NCI-H226 (cell line): ENCODE data around the gene ZIC4.

ENCODE experiments used
- DNase-seq: peaks from one replicate; pipeline ENCODE4 v3.0.0-alpha.2; 2015

The ZIC4 gene

GRCh38 chr3:147368561-147369221 lies 37.7 kb downstream of the ZIC4 start:
- DNase-seq = no peak

- DNase-seq = no peak
These were observed 38.2 kb downstream of the ZIC4 start for GRCh38 chr3:147368151-147368550.

- DNase-seq = no peak
These were observed 38.7 kb downstream of the ZIC4 start for GRCh38 chr3:147367676-147368075.

DNA sequence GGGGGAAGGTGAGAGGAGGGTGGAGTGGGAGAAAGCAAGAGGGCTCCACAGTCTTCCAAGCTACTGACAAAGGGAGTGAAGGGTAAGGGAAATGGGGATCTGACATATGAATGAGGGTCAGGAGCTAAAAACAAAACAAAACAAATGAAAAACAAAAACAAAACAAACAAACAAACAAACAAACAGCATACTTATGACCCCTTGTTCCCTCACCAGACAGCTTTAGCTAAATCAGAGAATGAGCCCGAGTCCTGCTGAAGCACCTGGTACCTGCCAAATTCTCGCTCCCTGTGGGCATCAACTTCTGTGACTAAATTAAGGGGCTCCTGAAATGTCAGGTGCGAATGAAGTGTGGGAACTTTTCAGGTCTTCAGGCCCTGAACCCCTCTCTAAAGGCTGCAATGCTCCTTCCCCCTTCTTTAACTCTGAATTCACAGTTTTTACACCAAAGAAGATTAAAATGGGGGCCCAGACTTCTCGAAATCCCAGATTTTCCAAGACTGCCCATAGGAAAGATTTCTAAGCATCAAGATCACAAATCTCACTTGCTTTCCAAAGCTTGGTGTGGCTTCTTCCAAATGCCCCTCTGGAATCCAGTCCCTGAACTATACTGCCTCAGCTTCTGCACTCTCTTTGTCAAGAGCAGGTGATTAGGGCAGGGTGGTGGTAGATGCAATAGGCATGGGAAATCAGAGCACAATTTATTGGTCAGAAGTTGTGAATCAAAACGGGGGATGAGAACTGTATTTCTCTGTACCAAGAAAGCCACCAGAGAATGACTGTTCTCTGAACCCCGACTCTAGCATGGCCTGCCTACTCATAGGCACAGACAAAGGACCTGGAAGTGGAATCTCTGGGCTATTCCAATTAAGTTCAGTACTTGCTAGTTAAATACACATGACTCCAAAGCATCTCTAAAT lies 40.9 kb downstream of the ZIC4 start:
- no peak for DNase-seq

DNA sequence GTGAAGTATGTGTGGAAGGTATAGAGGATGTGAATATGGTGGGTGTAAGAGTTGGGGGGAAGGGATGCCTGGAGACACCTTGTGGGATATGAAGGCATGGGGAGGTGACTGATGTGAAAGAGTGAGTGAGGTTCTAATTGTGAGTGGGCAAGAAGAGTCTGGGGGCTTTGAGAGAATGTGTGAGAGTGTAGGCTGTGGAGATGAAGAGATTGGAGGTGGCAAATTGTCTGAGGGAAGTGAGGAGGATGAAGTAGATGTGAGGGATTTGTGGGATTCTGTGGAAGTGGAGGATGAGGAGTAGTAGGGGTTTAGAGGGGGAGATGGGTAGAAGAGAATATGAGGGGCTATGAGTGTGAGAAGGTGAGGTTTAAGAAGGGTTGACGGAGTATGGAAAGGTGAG lies 41.6 kb downstream of the ZIC4 start:
- DNase-seq = no peak

GRCh38 chr3:147361454-147362420 lies 44.6 kb downstream of the ZIC4 start:
- DNase-seq = peak; percentile 22

GRCh38 chr3:147360646-147361453 lies 45.5 kb downstream of the ZIC4 start:
- DNase-seq = no peak

DNA sequence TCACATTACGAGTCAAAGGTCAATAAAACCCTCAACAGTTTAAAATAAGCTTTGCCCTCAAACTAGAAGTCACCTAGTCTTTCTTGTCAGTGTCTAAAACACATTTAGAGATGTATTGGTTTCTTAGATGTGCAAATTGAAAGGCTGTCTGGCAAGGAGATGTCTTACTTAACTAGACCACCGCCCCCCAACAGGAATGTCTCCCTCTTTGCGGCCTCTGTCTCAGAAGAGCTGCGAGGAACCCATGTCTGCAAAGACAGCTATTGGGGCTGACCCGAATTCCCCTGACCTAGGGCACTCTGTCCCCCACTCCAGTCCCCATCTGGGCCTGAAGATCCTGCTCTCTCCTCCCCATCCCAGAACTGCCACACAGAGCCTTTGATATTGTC lies 46.3 kb downstream of the ZIC4 start:
- no peak for DNase-seq

DNA sequence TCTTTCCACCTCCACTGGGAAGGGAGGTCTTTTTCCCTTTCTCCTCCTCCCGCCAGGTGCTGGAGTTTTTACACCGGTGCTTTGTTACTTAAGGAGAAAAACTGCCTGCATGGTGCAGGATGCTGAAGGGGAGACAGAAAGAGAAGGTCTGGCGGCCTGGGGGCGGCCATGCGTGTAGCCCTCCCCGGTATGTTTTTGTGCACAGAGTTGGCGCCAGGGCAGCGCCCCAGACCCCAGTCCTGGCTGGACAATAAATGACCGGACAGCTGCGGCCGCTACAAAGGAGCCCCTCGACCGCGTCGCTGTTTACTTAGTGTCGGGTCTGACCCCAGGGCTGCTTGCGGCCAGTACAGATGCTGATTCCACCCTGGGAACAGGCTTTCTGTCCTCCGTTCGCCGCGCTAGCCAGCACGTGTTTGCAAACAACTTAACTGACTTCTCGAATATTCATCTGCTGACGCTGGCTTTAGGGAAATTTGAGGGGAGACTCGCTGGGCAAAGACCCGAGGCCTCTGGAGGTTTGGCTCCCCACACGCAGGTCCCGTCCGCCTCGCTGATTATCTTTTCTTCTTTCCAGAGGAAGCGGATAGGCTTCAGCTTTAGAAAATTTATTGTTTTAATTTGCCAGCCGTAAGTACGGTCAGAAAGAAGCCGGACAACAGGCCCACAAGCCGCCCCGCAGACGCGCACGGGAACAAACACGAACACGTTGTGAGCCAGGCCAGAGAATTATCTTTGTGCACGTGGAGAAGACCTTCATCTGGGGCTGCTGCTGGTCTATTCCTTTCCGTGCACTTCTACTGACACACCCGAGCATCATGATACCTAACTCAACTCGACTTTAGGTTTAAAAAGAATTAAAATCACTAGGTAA lies 46.9 kb downstream of the ZIC4 start:
- DNase-seq = no peak

GRCh38 chr3:147358144-147358992 lies 48.0 kb downstream of the ZIC4 start:
- DNase-seq = no peak

- DNase-seq = no peak
These were observed 49.1 kb downstream of the ZIC4 start for GRCh38 chr3:147356909-147357900.

DNA sequence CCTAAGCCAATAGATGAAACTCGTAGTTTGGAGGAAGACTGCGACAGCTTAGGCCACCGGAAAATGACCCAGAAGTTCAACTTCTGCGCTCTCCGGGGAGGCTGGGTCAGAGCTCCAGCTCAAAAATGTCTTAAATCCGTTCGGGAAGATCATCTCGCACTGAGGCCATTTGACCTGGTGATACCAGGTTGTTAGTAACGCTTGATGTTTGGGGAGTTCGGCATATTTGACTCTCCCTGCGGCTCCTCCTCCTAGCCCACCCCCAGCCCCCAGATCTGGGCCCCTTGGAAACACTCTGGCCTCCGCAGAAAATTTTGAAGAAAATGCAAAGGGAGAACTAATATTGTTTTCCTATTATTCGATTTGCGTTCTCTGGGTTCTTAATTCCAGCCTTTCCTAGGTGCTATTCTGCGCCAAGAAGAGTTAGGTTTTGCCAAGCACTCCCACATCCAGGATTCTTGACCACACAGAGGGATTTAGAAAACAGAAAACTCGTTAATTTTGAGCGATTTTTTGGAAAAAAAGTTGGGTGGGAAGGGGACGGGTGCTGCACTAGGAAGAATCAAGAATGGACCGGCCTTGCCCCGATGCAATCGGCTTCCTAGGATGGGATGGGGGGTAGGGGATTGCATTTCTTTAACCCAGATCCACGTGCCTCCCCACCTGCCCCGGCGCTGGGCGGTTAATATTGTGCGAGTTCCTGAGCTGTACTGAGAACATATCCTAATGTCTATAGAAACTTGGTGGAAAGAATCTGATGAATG lies 50.0 kb downstream of the ZIC4 start:
- DNase-seq = no peak

GRCh38 chr3:147355753-147356090 lies 50.6 kb downstream of the ZIC4 start:
- DNase-seq = no peak

- DNase-seq = no peak
These were observed 51.1 kb downstream of the ZIC4 start for GRCh38 chr3:147355084-147355752.

DNA sequence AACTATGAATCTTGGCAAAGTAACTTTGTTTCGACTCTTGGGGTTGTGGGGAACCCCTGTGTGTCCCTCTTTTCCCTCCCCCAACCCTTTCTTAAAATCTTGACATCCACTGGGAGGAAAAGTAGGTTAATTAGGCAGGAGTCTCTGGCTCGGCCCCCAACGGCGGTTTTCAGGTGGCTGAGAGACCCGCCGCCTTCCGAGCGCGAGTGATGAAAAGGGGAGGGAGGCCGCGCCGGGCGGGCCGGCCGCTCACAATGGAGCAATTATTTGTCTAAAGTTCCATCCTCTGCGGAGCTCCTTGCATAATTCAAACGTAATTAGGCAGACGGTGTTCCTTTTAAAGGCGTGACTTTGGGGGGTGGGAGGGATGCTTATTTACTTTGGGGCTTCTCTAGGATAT lies 51.7 kb downstream of the ZIC4 start:
- DNase-seq = no peak

GRCh38 chr3:147351301-147351700 lies 55.0 kb downstream of the ZIC4 start:
- no peak for DNase-seq

GRCh38 chr3:147348976-147349375 lies 57.4 kb downstream of the ZIC4 start:
- DNase-seq = no peak

DNA sequence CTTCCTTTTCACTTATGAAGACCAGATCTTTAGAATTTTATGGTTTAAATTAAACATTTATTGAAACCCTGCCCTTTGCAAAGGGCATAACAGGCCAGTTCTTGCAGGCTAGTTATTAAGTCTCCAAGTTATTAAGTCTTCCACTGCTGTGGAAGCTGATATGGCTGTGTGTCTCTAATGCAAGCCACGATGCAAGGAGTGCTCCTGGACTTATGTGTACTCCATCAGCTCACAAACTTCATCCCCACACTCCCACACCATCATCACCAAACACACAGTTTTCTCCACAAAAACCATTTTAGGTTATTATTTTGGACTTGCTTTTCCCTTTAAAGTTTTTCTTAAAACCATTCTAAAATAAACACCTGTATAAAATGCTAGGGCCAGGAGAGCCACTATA lies 62.4 kb downstream of the ZIC4 start:
- DNase-seq = no peak
